ENCODE measurements around the gene MTIF2. TPM values are rescaled to one million over a fixed set of nuclear protein-coding genes. Genes with fewer than 3 reads are reported as not detected.

The MTIF2 gene
- total RNA-seq, 4 donors from 2014 or later: 22.7 to 34.4 (median 33.5) TPM

GRCh38 chr2:55232863-55233657, 36.0 kb downstream of the MTIF2 start:
- 0 to 4% methylated on average over 2 to 33 of the region's 33 CpGs for WGBS, 2 donors (ENCODE audit: low coverage in 1 of 2)
- Histone ChIP-seq H3K9me3 (no peaks in the 10 kb centered on the region), H3K4me3 (peak overlapping the region; percentile 72 to 98 (median 90)), H3K27ac (peak overlapping the region; percentile 87 to 95 (median 94)), H3K4me1 (peaks cover 17 to 24% (median 21%) of the 10 kb centered on the region in 4 donors), H3K27me3 (no peaks in the 10 kb centered on the region), H3K36me3 (peaks cover 0 to 25% (median 11%) of the 10 kb centered on the region in 4 donors)
- in situ Hi-C loops (cut with MboI; ENCODE audit: low pct_ligation_motif_present in 1 of 4, low pct_unique_long_range_greater_than_20kb in 1 of 4, low sequenced_read_pairs in 3 of 4) (no loop called here), intact Hi-C loops (cut with DNase I; ENCODE audit: low total_unique reads) (no loop called here)
- TF ChIP-seq CTCF (IDR thresholded peaks at IDR 0.05) (no peak), POLR2AphosphoS5 (IDR thresholded peaks at IDR 0.05) (no peak), POLR2A (IDR thresholded peaks at IDR 0.05) (no peak), EP300 (IDR thresholded peaks at IDR 0.05; ENCODE audit: low read depth) (no peak)
- DNase-seq: peak; percentile 57

DNA sequence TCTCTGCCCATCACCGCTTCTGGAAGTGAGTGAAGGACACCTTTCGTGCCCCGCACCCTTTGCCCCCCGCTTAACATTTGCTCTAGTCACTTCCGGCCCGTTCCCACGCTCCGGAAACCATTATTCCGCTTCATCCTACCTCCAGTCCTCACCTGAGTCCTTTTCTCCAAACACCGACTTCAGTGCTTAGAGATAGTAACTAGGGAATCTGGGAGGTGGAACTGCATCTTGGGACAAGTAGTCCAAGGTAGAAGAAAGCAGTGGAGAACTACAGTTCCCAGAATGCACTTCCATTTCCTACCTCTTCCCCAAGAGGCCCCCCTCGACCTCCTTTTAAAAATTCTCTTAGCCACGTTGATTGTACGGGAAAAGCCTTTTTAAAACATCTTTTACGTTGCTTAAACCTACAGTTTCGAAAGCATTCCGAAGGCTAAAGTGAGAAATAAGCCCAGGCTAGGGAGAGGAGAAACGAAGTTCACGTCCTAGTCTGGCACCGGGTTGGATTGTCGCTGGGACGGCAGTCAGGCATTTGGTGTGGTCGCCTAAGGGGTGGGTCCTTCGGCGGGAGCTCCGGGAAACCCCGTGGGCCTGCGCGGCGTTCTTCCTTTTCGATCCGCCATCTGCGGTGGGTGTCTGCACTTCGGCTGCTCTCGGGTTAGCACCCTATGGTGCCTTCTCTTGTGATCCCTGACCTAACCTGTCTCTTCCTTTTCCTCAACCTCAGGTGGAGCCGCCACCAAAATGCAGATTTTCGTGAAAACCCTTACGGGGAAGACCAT, 36.8 kb downstream of the MTIF2 start, which contains the start of the genes CLHC1 and RPS27A:
Gene CLHC1 (minus strand): TSS at position 210 of the 779 bp plus-strand sequence. CDS start 9,882 bp downstream, outside the sequence.
Gene RPS27A (plus strand): TSS at position 605 of the 779 bp plus-strand sequence. CDS start 137 bp downstream, at position 742.
- no peaks in the 10 kb centered on the region for H3K9me3 ChIP-seq
- peaks cover 17 to 24% (median 21%) of the 10 kb centered on the region in 4 donors for H3K4me1 ChIP-seq
- in situ Hi-C loops (cut with MboI; ENCODE audit: low pct_ligation_motif_present in 1 of 4, low pct_unique_long_range_greater_than_20kb in 1 of 4, low sequenced_read_pairs in 3 of 4) (no loop called here), intact Hi-C loops (cut with DNase I; ENCODE audit: low total_unique reads) (no loop called here)
- DNase-seq: peak; percentile 94
- WGBS, 2 donors (ENCODE audit: low coverage in 1 of 2): 0 to 3% methylated on average over 8 to 37 of the region's 37 CpGs
- TF ChIP-seq EP300 (IDR thresholded peaks at IDR 0.05; ENCODE audit: low read depth) (peak; percentile 58), POLR2A (IDR thresholded peaks at IDR 0.05) (peak; percentile 87), POLR2AphosphoS5 (IDR thresholded peaks at IDR 0.05) (peak; percentile 91 to 97 (median 94)), CTCF (IDR thresholded peaks at IDR 0.05) (peak in 2 of 5 experiments; percentile 2 to 47)
- no peaks in the 10 kb centered on the region for H3K27me3 ChIP-seq
- H3K27ac ChIP-seq: peak within 1 kb of the TSS; percentile 87 to 95 (median 94)
- H3K4me3 ChIP-seq: peak within 1 kb of the TSS; percentile 72 to 98 (median 90)
- H3K36me3 ChIP-seq: peaks cover 0 to 25% (median 11%) of the 10 kb centered on the region in 4 donors

DNA sequence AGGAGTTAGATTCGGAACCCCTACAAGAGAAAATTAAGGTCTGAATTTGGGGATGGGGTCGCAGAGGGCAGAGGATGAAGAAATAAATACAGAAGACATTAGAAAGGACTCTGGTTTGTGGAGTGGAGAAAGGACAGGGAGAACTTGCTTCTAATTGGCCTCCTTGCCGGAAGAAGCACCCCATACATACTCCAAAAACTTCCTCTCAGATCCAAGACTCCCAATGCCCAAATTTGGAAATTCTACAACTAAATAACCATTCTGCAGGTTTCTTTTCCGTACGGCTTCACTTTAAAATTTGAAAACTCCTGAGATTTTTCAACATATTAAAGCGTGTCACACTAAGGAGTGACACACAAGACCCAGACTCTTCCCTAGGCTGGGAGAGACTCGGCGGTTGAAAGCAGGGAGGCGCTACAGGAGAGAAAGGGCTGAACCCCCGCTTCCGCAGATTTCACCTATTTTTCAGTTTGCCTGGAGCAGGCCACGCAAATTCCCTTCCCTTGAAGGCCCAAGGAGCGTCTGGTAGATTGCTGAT, 37.4 kb downstream of the MTIF2 start:
- intact Hi-C loops (cut with DNase I; ENCODE audit: low total_unique reads): no loop called here
- WGBS, 2 donors (ENCODE audit: low coverage in 1 of 2): 7 to 13% methylated on average over 10 to 13 of the region's 13 CpGs
- Histone ChIP-seq H3K4me1 (peaks cover 17 to 24% (median 21%) of the 10 kb centered on the region in 4 donors), H3K36me3 (peaks cover 0 to 23% (median 11%) of the 10 kb centered on the region in 4 donors), H3K27ac (peak overlapping the region; percentile 87 to 95 (median 94)), H3K27me3 (no peaks in the 10 kb centered on the region), H3K4me3 (peak overlapping the region; percentile 72 to 98 (median 90)), H3K9me3 (no peaks in the 10 kb centered on the region)
- no peak for DNase-seq
- no peak for TF ChIP-seq POLR2AphosphoS5 (IDR thresholded peaks at IDR 0.05)
- no peak for TF ChIP-seq CTCF (IDR thresholded peaks at IDR 0.05)
- TF ChIP-seq EP300 (IDR thresholded peaks at IDR 0.05; ENCODE audit: low read depth): no peak
- TF ChIP-seq POLR2A (IDR thresholded peaks at IDR 0.05): no peak
- in situ Hi-C loops (cut with MboI; ENCODE audit: low pct_ligation_motif_present in 1 of 4, low pct_unique_long_range_greater_than_20kb in 1 of 4, low sequenced_read_pairs in 3 of 4): no loop called here

Data from transverse colon (tissue), 4 donors.